ENCODE data around the gene SLC10A7. TPM values are rescaled to one million over a fixed set of nuclear protein-coding genes. Genes with fewer than 3 reads are reported as not detected.

Gene SLC10A7
- total and polyA plus RNA-seq, 2 experiments from 2014 or later = 0.81 to 4.3 TPM

DNA sequence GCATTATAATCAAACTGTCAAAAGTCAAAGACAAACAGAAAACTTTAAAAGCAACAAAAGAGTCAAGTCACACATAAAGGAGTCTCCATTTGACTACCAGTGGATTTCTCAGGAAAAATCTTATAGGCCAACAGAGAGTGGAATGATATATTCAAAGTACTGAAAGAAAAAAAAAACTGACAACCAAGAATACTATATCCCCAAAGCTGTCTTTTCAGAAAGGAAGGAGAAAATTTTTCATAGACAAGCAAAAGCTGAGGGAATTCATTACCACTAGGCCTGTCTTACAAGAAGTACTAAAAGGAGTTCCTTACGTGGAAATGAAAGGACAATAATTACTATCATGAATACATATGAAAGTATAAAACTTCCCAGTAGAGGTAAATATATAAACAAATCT lies 39.0 kb downstream of the SLC10A7 start:
- peaks cover 8% of the 10 kb centered on the region; the same call in 2 of the 3 replicates for H3K36me3 Mint-ChIP-seq (ENCODE audit: low read depth)
- Histone ChIP-seq H3K27me3 (ENCODE audit: insufficient read depth) (no peaks in the 10 kb centered on the region), H3K36me3 (ENCODE audit: insufficient read depth) (no peaks in the 10 kb centered on the region; the same call in 1 of the 2 replicates), H3K27ac (ENCODE audit: low read depth) (no peak overlapping the region), H3K79me2 (replicated peaks; ENCODE audit: insufficient read depth) (no peaks in the 10 kb centered on the region), H4K20me1 (replicated peaks; ENCODE audit: insufficient read depth) (no peaks in the 10 kb centered on the region), H2AFZ (no peak overlapping the region), H3F3A (replicated peaks; ENCODE audit: low read depth) (no peaks in the 10 kb centered on the region), H3K4me2 (no peak overlapping the region), H3K4me3 (no peak overlapping the region), H3K4me1 (ENCODE audit: insufficient read depth) (no peaks in the 10 kb centered on the region), H3K9me2 (ENCODE audit: insufficient read depth) (no peaks in the 10 kb centered on the region)
- H3K4me1 Mint-ChIP-seq = no peaks in the 10 kb centered on the region
- H3K27ac Mint-ChIP-seq = no peak overlapping the region
- ATAC-seq (no peak), DNase-seq (ENCODE audit: low spot score) (no peak)
- peaks cover 2% of the 10 kb centered on the region for H3K27me3 Mint-ChIP-seq (ENCODE audit: insufficient read depth, low read depth, poor library complexity)
- H3K9me3 Mint-ChIP-seq = peaks cover 10% of the 10 kb centered on the region
- H3K4me3 Mint-ChIP-seq = no peak overlapping the region
- TF ChIP-seq STAT1 (IDR thresholded peaks at IDR 0.05; ENCODE audit: unreplicated experiment) = no peak
- no peak for TF ChIP-seq EZH2phosphoT487 (IDR thresholded peaks at IDR 0.05; ENCODE audit: unreplicated experiment)
- no peak for TF ChIP-seq ZNF331 (CRISPR knock-in tag; IDR thresholded peaks at IDR 0.05; ENCODE audit: low read depth)
- TF ChIP-seq EZH2 (IDR thresholded peaks at IDR 0.05; ENCODE audit: low read depth, unreplicated experiment) = no peak
- TF ChIP-seq, protein P1, sequence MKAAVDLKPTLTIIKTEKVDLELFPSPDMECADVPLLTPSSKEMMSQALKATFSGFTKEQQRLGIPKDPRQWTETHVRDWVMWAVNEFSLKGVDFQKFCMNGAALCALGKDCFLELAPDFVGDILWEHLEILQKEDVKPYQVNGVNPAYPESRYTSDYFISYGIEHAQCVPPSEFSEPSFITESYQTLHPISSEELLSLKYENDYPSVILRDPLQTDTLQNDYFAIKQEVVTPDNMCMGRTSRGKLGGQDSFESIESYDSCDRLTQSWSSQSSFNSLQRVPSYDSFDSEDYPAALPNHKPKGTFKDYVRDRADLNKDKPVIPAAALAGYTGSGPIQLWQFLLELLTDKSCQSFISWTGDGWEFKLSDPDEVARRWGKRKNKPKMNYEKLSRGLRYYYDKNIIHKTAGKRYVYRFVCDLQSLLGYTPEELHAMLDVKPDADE (IDR thresholded peaks at IDR 0.05) = no peak
- TF ChIP-seq, protein P2, sequence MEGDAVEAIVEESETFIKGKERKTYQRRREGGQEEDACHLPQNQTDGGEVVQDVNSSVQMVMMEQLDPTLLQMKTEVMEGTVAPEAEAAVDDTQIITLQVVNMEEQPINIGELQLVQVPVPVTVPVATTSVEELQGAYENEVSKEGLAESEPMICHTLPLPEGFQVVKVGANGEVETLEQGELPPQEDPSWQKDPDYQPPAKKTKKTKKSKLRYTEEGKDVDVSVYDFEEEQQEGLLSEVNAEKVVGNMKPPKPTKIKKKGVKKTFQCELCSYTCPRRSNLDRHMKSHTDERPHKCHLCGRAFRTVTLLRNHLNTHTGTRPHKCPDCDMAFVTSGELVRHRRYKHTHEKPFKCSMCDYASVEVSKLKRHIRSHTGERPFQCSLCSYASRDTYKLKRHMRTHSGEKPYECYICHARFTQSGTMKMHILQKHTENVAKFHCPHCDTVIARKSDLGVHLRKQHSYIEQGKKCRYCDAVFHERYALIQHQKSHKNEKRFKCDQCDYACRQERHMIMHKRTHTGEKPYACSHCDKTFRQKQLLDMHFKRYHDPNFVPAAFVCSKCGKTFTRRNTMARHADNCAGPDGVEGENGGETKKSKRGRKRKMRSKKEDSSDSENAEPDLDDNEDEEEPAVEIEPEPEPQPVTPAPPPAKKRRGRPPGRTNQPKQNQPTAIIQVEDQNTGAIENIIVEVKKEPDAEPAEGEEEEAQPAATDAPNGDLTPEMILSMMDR (conservative IDR thresholded peaks at IDR 0.05; ENCODE audit: low read depth in 2 of 2) = no peak
- TF ChIP-seq, protein P3, sequence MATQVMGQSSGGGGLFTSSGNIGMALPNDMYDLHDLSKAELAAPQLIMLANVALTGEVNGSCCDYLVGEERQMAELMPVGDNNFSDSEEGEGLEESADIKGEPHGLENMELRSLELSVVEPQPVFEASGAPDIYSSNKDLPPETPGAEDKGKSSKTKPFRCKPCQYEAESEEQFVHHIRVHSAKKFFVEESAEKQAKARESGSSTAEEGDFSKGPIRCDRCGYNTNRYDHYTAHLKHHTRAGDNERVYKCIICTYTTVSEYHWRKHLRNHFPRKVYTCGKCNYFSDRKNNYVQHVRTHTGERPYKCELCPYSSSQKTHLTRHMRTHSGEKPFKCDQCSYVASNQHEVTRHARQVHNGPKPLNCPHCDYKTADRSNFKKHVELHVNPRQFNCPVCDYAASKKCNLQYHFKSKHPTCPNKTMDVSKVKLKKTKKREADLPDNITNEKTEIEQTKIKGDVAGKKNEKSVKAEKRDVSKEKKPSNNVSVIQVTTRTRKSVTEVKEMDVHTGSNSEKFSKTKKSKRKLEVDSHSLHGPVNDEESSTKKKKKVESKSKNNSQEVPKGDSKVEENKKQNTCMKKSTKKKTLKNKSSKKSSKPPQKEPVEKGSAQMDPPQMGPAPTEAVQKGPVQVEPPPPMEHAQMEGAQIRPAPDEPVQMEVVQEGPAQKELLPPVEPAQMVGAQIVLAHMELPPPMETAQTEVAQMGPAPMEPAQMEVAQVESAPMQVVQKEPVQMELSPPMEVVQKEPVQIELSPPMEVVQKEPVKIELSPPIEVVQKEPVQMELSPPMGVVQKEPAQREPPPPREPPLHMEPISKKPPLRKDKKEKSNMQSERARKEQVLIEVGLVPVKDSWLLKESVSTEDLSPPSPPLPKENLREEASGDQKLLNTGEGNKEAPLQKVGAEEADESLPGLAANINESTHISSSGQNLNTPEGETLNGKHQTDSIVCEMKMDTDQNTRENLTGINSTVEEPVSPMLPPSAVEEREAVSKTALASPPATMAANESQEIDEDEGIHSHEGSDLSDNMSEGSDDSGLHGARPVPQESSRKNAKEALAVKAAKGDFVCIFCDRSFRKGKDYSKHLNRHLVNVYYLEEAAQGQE (IDR thresholded peaks at IDR 0.05; ENCODE audit: unreplicated experiment) = no peak
- TF ChIP-seq CREB1 (CRISPR knock-in tag; IDR thresholded peaks at IDR 0.05; ENCODE audit: low read depth) = no peak
- no peak for TF ChIP-seq NANOG (IDR thresholded peaks at IDR 0.05; ENCODE audit: borderline replicate concordance)
- TF ChIP-seq JUNB (IDR thresholded peaks at IDR 0.05; ENCODE audit: unreplicated experiment) = no peak
- no peak for TF ChIP-seq POLR2AphosphoS5 (IDR thresholded peaks at IDR 0.05; ENCODE audit: low read depth)
- TF ChIP-seq, protein P4, sequence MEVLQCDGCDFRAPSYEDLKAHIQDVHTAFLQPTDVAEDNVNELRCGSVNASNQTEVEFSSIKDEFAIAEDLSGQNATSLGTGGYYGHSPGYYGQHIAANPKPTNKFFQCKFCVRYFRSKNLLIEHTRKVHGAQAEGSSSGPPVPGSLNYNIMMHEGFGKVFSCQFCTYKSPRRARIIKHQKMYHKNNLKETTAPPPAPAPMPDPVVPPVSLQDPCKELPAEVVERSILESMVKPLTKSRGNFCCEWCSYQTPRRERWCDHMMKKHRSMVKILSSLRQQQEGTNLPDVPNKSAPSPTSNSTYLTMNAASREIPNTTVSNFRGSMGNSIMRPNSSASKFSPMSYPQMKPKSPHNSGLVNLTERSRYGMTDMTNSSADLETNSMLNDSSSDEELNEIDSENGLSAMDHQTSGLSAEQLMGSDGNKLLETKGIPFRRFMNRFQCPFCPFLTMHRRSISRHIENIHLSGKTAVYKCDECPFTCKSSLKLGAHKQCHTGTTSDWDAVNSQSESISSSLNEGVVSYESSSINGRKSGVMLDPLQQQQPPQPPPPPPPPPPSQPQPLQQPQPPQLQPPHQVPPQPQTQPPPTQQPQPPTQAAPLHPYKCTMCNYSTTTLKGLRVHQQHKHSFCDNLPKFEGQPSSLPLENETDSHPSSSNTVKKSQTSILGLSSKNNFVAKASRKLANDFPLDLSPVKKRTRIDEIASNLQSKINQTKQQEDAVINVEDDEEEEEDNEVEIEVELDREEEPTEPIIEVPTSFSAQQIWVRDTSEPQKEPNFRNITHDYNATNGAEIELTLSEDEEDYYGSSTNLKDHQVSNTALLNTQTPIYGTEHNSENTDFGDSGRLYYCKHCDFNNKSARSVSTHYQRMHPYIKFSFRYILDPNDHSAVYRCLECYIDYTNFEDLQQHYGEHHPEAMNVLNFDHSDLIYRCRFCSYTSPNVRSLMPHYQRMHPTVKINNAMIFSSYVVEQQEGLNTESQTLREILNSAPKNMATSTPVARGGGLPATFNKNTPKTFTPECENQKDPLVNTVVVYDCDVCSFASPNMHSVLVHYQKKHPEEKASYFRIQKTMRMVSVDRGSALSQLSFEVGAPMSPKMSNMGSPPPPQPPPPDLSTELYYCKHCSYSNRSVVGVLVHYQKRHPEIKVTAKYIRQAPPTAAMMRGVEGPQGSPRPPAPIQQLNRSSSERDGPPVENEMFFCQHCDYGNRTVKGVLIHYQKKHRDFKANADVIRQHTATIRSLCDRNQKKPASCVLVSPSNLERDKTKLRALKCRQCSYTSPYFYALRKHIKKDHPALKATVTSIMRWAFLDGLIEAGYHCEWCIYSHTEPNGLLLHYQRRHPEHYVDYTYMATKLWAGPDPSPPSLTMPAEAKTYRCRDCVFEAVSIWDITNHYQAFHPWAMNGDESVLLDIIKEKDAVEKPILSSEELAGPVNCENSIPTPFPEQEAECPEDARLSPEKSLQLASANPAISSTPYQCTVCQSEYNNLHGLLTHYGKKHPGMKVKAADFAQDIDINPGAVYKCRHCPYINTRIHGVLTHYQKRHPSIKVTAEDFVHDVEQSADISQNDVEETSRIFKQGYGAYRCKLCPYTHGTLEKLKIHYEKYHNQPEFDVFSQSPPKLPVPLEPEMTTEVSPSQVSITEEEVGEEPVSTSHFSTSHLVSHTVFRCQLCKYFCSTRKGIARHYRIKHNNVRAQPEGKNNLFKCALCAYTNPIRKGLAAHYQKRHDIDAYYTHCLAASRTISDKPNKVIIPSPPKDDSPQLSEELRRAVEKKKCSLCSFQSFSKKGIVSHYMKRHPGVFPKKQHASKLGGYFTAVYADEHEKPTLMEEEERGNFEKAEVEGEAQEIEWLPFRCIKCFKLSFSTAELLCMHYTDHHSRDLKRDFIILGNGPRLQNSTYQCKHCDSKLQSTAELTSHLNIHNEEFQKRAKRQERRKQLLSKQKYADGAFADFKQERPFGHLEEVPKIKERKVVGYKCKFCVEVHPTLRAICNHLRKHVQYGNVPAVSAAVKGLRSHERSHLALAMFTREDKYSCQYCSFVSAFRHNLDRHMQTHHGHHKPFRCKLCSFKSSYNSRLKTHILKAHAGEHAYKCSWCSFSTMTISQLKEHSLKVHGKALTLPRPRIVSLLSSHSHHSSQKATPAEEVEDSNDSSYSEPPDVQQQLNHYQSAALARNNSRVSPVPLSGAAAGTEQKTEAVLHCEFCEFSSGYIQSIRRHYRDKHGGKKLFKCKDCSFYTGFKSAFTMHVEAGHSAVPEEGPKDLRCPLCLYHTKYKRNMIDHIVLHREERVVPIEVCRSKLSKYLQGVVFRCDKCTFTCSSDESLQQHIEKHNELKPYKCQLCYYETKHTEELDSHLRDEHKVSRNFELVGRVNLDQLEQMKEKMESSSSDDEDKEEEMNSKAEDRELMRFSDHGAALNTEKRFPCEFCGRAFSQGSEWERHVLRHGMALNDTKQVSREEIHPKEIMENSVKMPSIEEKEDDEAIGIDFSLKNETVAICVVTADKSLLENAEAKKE (CRISPR knock-in tag; IDR thresholded peaks at IDR 0.05) = no peak
- TF ChIP-seq ZNF114 (CRISPR knock-in tag; IDR thresholded peaks at IDR 0.05) = no peak

All from GM23338 (cell line).